OCI-LY7 (cell line): ENCODE measurements around the gene PROK2.

Experiments used
- CTCF ChIP-seq: fragments of 200-600 bp; sonication (generic); conservative IDR thresholded peaks from 2 replicates; pipeline ENCODE4 v1.5.1; 2014; ENCODE audit warnings: mild to moderate bottlenecking, antibody characterized with exemption, low read length, moderate library complexity, mixed read lengths
- EZH2phosphoT487 ChIP-seq: fragments of 200-600 bp; sonication (generic); IDR thresholded peaks from 2 replicates; pipeline ENCODE4 v1.6.1; 2018; ENCODE audit warnings: low read depth, borderline replicate concordance, mild to moderate bottlenecking, mixed run types, antibody characterized with exemption, low read length, moderate library complexity, mixed read lengths

DNA sequence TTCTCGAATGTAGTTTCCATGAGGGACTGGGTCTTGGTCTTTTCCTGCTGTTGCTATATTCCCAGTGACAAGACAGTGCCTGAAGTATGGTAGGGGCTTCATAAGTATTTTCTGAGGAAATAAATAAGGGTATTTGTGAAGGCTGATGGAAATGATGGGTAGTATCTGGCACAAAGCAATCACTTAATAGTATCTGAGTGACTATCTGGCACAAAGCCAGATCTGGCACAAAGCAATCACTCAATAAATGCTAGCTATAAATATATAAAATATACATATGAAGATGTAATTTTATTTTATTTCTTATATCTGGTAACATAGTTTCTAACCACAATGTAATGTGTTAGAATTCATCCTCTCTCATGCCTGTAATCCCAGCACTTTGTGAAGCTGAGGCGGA lies 20.7 kb upstream of the PROK2 start:
- TF ChIP-seq CTCF, result no peak
- TF ChIP-seq EZH2phosphoT487, result no peak
